HG03175 (cell line): ENCODE data around the gene LCP1.

ENCODE experiments used
- ATAC-seq: cut with Tn5 transposase; IDR thresholded peaks from one replicate; pipeline ENCODE4 v1.9.1; 2021; ENCODE audit warnings: mild to moderate bottlenecking, moderate library complexity; ENCODE audit not compliant: unreplicated experiment

Gene LCP1

DNA sequence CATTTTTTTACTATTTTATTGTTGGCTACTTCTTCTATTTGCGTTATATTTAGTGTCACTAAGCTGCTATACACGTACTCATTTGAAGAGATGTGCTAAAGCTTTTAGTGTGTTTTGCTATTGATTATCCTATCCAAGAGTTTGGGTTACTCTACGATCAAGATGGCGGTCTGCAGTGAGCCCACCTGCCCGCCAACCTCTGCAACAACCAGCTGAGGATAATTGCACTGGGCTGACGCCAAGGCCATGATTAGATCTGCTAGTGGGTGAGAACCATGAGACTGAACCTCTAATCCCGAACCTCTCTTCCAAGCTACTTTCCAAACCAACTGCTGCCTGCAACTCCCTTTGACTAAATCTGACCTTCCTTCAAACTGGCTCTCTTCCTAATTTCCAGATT, 78.9 kb downstream of the LCP1 start:
- no peak for ATAC-seq

DNA sequence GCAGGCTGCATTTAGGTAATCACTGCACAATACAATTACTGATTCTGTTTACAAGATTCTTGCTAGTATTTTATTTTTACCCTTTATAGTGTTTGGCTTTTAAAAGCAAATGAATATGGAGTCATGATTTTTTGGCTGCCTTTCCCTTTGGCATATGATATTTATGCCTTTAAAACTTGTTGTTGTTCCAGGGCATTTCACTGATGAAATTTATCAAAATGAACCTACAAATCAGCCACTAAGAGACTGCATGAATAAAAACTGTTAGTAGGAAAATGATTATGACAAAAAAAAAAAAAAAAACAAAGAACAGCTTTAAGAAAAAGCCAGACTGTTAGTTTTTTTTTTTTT, 79.7 kb downstream of the LCP1 start:
- ATAC-seq = no peak

DNA sequence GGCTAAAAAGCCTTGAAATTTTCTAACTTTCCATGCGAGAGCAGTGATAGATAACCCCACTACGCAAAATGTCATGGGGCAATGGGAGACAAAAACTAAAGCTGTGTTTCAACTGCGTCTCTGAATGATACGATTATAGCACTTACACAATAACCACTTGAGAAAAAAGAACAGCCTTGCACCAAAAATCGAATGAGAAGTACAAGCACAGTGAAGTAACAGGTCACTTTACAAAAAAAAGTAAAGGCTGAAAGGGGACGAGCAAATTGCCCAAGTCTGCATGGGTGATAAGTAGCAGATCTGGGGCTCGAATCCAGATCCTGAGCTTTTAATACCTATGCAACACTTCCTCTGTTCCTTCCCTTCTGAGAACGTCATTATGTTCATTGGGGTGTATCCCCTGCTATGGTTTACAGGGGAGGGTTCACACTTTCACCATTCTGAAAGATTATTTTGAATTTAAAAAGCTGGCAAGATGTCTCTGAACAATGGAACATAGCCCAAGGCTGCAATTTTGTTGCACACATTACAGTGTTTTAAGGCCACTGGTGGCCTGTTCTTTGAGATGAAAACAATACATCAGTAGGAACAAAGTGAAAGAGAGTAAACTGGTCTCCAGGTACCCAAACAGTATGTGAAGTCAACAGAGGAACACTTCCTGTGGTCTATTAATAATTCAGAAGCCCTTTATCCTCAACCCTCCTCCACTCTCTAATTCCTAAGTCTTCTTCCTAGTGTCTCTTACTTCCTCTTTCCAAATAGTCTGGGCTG, 80.3 kb downstream of the LCP1 start:
- ATAC-seq = peak; percentile 58

DNA sequence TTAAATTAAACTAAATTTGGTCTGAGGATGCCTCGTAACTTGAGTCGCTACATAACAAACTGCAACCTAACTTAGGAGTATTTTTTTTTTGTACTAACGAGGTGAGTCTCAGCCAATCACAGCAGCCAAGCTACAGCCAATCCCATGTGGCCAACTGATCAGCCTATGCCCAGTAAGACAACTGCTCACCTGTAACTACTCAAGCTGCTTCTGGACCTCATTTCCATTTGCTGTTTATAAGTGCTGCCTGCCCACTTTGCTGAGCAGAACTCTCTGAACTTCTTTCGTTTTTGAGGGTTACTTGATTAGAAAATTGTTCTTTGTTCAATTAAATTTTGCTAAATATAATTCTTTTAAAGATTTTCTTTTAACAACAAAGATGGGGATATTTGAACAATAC, 81.0 kb downstream of the LCP1 start:
- no peak for ATAC-seq

DNA sequence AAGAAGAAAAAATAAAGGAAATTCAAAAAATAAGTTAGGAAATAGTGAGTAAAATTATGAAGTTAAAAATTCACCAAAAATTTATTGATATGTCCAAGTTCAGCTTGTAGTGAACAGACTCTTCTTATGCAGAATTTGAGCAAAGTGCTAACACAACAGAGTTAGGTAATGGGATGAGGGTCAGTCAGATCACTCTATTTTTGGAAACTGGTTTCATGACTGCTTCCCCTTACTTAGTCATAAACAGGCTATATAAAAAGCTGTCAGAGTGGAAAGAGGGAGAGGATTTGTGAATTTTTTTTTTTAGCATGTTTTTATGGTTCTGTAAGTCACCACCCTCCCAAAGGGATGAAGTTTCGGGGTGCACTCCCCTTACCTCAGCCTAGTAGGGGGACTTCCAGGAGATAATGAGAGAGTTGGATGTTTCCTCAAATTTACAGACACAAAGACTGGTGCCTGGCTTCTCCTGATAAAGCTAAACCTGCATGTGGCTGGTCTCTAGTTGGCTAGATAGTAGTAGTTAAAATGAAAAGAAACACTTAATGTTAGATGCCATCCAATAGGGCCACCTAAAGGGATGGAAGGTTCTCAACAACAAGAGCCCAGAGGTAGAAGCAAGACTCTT, 81.7 kb downstream of the LCP1 start:
- ATAC-seq = peak; percentile 45

DNA sequence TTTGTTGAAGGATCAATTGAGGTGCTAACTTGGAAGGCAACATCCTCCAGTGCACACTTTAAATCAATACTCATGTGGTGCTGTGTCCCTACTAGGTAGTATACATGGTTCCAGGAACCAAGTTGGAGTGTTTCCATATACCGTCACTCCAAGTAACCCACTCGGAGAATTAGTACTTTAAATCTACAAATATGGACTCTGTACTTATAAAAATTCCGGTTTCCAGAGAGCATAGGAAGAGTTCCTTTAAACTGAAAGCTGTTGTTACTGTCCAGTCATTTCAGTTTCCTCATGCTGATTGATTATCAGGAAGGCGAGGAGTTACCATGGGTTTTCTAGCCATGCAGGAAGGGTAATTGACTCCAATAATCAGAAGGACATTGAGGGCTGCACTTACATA, 84.3 kb downstream of the LCP1 start:
- no peak for ATAC-seq

DNA sequence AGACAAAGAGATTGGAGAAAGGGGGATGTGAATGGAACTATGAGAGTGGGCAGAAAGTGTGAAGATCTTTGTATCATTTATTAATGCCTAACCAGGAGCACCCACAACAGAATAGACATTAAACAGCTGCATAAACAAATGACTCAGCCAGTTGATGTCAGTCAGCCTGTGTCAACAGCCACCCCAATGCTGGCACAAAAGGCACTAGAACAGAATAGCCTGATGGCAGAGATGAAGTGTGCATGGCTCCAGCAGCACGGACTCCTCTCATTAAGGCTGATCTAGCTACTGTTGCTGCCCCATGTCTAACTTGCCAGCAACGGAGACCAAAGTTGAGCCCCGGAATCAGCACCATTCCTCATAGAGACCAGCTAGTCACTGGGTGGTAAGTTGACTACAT, 85.0 kb downstream of the LCP1 start:
- no peak for ATAC-seq

DNA sequence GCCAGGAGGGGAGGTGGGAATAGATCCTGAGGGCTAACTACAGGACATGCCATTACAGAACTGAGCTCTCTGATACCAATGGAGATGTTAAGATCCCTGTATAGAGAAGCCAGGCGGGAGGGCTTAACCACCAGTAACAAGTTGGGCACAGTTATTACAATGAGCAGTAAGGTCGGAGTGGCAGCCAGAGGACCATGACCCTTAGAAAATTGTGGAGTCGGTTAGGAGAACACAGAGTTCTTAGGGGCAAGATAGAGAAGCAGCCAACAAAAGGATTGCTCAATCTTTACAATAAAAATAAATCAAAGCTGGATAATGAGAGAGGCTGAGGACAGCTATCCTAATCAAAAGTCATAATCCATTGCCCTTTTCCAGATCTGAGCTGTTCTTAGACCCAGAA, 87.5 kb downstream of the LCP1 start:
- ATAC-seq = no peak

DNA sequence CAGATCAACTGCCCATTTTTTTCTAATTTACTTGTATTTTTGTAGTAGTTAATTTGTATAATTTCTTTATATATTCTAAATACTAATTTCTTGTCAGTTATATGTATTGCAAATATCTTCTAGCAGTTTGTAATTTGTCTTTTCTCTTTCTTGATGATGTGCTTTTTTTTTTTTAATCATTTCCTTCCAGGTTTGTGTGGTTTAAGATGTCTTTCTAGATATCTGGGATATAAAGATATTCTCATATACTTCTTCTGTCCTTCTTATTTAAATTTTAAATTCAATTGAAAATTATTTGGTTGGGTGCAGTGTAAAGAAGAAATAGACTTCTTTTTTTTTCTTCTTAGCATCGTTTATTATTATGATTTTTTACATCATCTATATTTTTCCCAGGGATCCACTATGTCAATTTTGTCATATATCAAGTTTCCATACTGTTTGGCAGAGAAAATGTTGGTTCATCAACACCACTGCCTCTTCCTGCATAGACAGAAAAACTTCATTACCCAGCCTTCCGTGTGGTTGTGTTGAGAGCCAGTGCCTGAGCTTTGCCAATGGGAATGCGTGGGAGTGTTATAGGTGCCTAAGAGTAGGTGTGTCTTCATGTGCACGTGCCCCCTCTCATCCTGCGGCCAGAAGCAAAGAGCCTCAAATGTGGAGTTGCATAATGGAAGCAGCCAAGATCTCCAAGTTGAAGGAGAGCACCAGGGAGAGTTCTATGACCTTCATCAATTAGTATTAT, 93.0 kb downstream of the LCP1 start:
- ATAC-seq = no peak

DNA sequence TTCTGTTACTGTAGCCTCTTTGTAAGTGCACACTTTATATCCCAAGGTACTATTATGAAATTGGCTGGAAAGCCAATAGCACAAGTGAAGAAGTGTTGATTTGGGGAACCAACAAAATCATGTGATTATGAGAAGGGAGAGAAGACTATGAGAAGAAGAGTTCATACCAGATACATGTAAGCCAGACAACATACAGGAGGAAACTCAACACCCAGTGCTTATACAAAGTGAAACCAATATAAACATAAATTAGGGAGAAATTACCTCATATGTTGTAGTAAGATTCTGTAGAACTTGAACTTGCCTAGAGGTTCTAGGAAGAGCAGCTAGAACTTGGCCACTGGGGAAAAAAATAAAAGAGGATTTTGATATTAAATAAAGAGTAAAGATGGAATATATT, 94.5 kb downstream of the LCP1 start:
- ATAC-seq = no peak

DNA sequence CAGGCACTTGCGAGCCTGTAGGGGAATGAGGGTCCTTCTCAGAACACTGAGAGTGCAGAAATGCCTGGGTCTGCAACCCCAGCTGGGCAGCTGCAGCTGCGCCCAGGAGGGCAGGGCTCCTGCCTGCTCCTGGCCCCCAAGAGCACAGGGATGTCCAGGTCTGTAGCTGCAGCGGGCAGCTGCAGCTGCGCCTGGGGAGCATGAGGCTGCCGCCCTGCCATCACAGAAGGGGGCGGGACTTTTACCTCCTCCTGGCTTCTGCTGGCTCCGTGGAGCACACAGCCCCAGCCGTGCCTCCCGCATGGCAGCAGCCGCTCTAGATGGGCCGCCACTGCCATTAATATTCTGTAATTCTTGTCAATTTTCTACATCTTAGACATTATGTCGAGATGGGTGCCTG, 95.0 kb downstream of the LCP1 start:
- no peak for ATAC-seq

DNA sequence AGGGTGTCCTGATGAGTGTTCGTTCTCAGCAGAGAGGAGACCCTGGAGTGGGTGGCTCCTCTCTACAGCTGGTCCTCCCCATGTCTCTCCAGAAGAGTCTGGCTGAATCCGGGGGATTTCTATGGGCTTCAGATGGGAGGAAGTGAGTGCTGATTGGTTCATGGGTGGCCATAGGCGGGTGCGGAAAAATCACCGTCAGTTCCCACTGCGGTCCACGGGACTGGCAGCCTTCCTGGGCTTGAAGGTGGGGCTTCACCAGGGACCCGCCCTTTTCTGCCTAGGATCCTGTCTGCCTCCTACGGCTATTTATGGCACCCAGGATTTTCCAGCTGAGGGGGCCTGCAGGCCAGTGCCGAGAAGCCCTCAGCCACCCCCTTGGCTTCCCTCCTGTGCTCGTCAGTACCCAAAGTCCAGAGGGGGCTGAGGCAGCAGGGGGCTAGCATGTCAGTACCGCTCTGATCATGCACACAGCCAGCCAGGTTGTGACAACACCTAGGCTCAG, 95.5 kb downstream of the LCP1 start:
- no peak for ATAC-seq

DNA sequence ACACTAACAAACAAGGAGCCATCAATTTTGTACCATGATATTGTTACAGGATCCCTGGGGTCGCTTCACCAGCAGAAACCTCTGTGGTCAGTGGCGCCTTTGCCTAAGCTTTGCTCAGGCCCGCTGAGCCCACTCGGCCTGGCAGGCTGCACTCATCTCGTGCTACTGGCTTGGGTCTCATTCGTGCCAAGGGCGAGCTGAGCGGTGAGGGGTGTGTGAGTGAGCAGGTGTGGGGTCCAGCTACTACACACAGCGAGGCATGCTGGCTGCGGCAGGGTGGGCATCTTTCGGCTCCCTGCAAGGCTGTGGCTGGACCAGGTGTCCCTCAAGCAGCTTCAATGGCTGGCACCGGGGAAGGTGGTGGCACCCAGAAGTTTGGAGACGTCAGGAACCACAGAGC, 96.2 kb downstream of the LCP1 start:
- ATAC-seq = no peak

DNA sequence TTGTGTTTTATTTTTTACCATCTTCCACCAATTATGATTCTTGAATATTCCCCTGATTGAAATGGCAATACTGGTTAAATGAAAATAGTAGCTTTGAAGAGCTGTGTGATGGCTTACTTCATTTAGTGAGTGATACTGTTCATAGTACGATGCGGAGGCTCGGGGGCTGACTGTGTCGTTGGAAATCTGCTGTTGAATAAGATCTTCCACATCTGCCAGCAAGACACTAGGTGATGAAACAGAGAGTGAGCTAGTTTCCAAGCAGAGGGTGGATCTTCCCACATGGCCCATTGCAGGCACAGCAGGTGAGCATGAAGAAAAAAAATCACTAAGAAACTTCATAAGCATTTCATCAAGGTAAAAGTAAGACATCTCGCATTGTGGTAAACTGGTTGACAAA, 99.7 kb downstream of the LCP1 start:
- ATAC-seq = no peak

DNA sequence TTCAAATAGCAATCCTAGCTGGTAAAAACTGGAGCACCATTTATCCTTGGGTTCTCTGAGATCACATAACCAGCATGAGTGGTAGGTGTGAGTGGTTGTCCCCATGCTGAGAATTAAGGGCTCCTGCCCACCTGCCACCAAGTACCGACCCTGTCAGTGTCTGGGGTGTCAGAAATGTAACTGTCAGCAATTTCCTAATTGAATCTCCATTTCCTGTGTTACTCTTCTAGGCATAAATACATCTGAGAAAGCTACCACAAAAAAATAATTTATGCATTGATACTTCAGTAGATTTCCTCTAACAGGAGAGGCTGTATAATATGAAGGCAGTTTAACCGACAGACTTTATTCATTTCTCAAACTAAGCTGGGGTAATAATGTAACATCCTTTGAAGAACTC, 102.2 kb downstream of the LCP1 start:
- ATAC-seq = no peak

DNA sequence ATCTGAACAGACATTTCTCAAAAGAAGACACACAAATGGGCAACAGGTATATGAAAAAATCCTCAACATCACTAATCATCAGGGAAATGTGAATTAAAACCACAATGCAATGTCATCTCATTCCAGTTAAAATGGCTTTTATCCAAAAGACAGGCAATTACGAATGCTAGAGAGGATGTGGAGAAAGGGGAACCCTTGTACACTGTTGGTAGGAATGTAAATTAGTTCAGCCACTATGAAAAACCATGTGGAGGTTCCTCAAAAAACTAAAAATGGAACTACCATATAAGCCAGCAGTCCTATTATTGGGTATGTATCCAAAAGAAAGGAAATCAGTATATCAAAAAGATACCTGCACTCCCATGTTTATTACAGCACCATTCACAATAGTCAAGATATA, 104.7 kb downstream of the LCP1 start:
- no peak for ATAC-seq

DNA sequence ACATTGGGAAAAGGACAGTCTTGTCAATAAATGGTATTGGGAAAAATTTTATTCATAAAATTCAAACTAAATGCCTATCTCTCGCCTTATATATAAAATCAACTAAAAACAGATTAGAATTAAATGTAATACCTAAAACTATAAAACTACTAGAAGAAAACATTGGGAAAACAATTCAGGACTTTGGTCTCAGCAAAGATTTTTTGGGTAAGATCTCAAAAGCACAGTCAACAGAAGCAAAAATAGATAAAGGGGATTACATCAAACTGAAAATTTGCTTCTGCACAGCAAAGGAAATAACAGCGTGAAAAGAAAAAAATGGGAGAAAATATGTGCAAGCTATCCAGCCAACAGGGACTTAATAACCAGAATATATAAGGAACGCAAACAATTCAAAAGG, 105.2 kb downstream of the LCP1 start:
- no peak for ATAC-seq
